HEK293 (cell line): ENCODE measurements around the gene PPP1CC.

ENCODE experiments used
- CTCF ChIA-PET: fragments of 350-600 bp; formaldehyde crosslinking; extraction: SDS; loops from one replicate; lab custom pipeline; 2021; ENCODE audit warnings: antibody characterized with exemption; lab: Yijun Ruan, JAX
- POLR2A ChIA-PET: fragments of 300-600 bp; formaldehyde crosslinking; extraction: SDS; loops from one replicate; lab custom pipeline; 2020; ENCODE audit warnings: antibody characterized with exemption, inconsistent platforms; lab: Yijun Ruan, JAX
- H3K27ac ChIP-seq: fragments of 200-500 bp; sonication (Bioruptor generic); 2 replicates; pipeline ENCODE4 v1.5.1; 2014; ENCODE audit warnings: low read depth, low read length, control low read depth, inconsistent platforms; ENCODE audit errors: extremely low read depth
- H3K36me3 ChIP-seq, 2 experiments: fragments of 200-500 bp in 1 of 2; sonication (Bioruptor generic) in 1 of 2; 1 replicate in 1 of 2; 2 replicates in 1 of 2; pipeline ENCODE4 v1.5.1; 2014 to 2017; ENCODE audit warnings: inconsistent platforms in 2 of 2, low read length in 2 of 2; ENCODE audit not compliant: control insufficient read depth in 2 of 2, insufficient read depth in 1 of 2
- H3K4me1 ChIP-seq: fragments of 200-500 bp; sonication (Bioruptor generic); 2 replicates; pipeline ENCODE4 v1.5.1; 2014; ENCODE audit warnings: mild to moderate bottlenecking, low read length, inconsistent platforms; ENCODE audit not compliant: control insufficient read depth, insufficient read depth
- H3K4me3 ChIP-seq: 2 replicates; pipeline ENCODE4 v1.5.1; 2011; ENCODE audit warnings: low read depth, mild to moderate bottlenecking, control low read depth, low read length, moderate library complexity
- H3K9me3 ChIP-seq: fragments of 200-500 bp; sonication (Bioruptor generic); 2 replicates; pipeline ENCODE4 v1.5.1; 2014; ENCODE audit warnings: low read depth, low read length, inconsistent platforms; ENCODE audit not compliant: control insufficient read depth, insufficient read depth
- ATF2 ChIP-seq: fragments of 450-650 bp; formaldehyde crosslinking; IDR thresholded peaks from 2 replicates; pipeline ENCODE4 v1.5.1; 2016; ENCODE audit warnings: missing biosample characterization, missing genetic modification characterization, low read depth
- CTCF ChIP-seq: fragments of 450-650 bp; formaldehyde crosslinking; IDR thresholded peaks from 2 replicates; pipeline ENCODE4 v1.5.1; 2016; ENCODE audit warnings: missing biosample characterization, missing genetic modification characterization
- GLIS1 ChIP-seq: fragments of 450-650 bp; formaldehyde crosslinking; IDR thresholded peaks from 2 replicates; pipeline ENCODE4 v1.5.1; 2016; ENCODE audit warnings: missing biosample characterization, missing genetic modification characterization
- HIC1 ChIP-seq: fragments of 450-650 bp; formaldehyde crosslinking; IDR thresholded peaks from 2 replicates; pipeline ENCODE4 v1.5.1; 2016; ENCODE audit warnings: missing biosample characterization, missing genetic modification characterization
- KLF1 ChIP-seq: fragments of 450-650 bp; formaldehyde crosslinking; IDR thresholded peaks from 2 replicates; pipeline ENCODE4 v1.5.1; 2016; ENCODE audit warnings: missing biosample characterization, missing genetic modification characterization
- REST ChIP-seq: fragments of 450-650 bp; formaldehyde crosslinking; IDR thresholded peaks from 2 replicates; pipeline ENCODE4 v1.5.1; 2016; ENCODE audit warnings: missing biosample characterization, missing genetic modification characterization
- ZBTB6 ChIP-seq: fragments of 450-650 bp; formaldehyde crosslinking; IDR thresholded peaks from 2 replicates; pipeline ENCODE4 v1.5.1; 2017; ENCODE audit warnings: missing biosample characterization, missing genetic modification characterization
- ZIC2 ChIP-seq: fragments of 450-650 bp; formaldehyde crosslinking; IDR thresholded peaks from 2 replicates; pipeline ENCODE4 v1.5.1; 2016; ENCODE audit warnings: missing biosample characterization, missing genetic modification characterization
- ZNF48 ChIP-seq: fragments of 450-650 bp; formaldehyde crosslinking; IDR thresholded peaks from 2 replicates; pipeline ENCODE4 v1.5.1; 2016; ENCODE audit warnings: missing biosample characterization, missing genetic modification characterization
- ZNF488 ChIP-seq: fragments of 450-650 bp; formaldehyde crosslinking; IDR thresholded peaks from 2 replicates; pipeline ENCODE4 v1.5.1; 2016; ENCODE audit warnings: missing biosample characterization, missing genetic modification characterization
- ZNF571 ChIP-seq: fragments of 450-650 bp; formaldehyde crosslinking; IDR thresholded peaks from 2 replicates; pipeline ENCODE4 v1.5.0; 2017; ENCODE audit warnings: missing biosample characterization, missing genetic modification characterization
- ZNF623 ChIP-seq: fragments of 450-650 bp; formaldehyde crosslinking; IDR thresholded peaks from 2 replicates; pipeline ENCODE4 v1.5.1; 2016; ENCODE audit warnings: missing biosample characterization, missing genetic modification characterization
- ZNF670 ChIP-seq: fragments of 450-650 bp; formaldehyde crosslinking; IDR thresholded peaks from 2 replicates; pipeline ENCODE4 v1.5.1; 2016; ENCODE audit warnings: missing biosample characterization, missing genetic modification characterization, low read depth

The PPP1CC gene

GRCh38 chr12:110677206-110677911 is 65.3 kb downstream of the PPP1CC start:
- no peaks in the 10 kb centered on the region for H3K36me3 ChIP-seq
- H3K27ac ChIP-seq: no peak overlapping the region
- TF ChIP-seq GLIS1 (tag by site-specific recombination) (peak; percentile 73), ZNF488 (tag by site-specific recombination) (no peak), ZBTB6 (tag by site-specific recombination) (no peak), ZNF571 (no peak), ZNF670 (tag by site-specific recombination) (no peak), ZNF623 (tag by site-specific recombination) (peak; percentile 94), ZIC2 (peak; percentile 97)
- TF ChIP-seq, all 188 proteins: peak for 3
- ChIA-PET POLR2A (no interaction called here), CTCF (interaction anchor here (0.6 to 0.7 kb wide), 2 partner anchors 17 to 1269 kb away, joined by 3 to 5 read pairs; no protein-coding TSS in a partner anchor)
- no peaks in the 10 kb centered on the region for H3K4me1 ChIP-seq
- H3K4me3 ChIP-seq: no peak overlapping the region
- no peaks in the 10 kb centered on the region for H3K9me3 ChIP-seq

- no peak overlapping the region for H3K4me3 ChIP-seq
- TF ChIP-seq ZNF48 (no peak), KLF1 (tag by site-specific recombination) (no peak), REST (tag by site-specific recombination) (0 out of 2 replicates have a peak, but pooled peaks have one; percentile 31), HIC1 (tag by site-specific recombination) (no peak), ATF2 (tag by site-specific recombination) (no peak), CTCF (tag by site-specific recombination) (no peak)
- TF ChIP-seq, all 188 proteins: peak for 1
- Histone ChIP-seq H3K36me3 (no peaks in the 10 kb centered on the region), H3K4me1 (no peaks in the 10 kb centered on the region), H3K9me3 (no peaks in the 10 kb centered on the region), H3K27ac (no peak overlapping the region)
- ChIA-PET POLR2A (no interaction called here), CTCF (interaction anchor here (1.2 kb wide), 1 partner anchor 21 kb away, joined by 3 read pairs; no protein-coding TSS in a partner anchor)
These were observed 66.5 kb downstream of the PPP1CC start for GRCh38 chr12:110676171-110676570.
